AG08396 (cell line): Measurements from ENCODE around the gene ABHD5.

ENCODE experiments used
- DNase-seq: peaks from one replicate; pipeline ENCODE4 v3.0.0; 2012; ENCODE audit warnings: low spot score, mixed read lengths

The ABHD5 gene

GRCh38 chr3:43723121-43723734, 32.5 kb downstream of the ABHD5 start:
- no peak for DNase-seq

GRCh38 chr3:43726521-43726920, 35.8 kb downstream of the ABHD5 start:
- DNase-seq, result no peak

- no peak for DNase-seq
These were observed 37.2 kb downstream of the ABHD5 start for GRCh38 chr3:43727930-43728329.

GRCh38 chr3:43728476-43728875, 37.7 kb downstream of the ABHD5 start:
- DNase-seq, result no peak

GRCh38 chr3:43728947-43729346, 38.2 kb downstream of the ABHD5 start:
- no peak for DNase-seq

- DNase-seq, result no peak
These were observed 39.1 kb downstream of the ABHD5 start for GRCh38 chr3:43729707-43730414.

GRCh38 chr3:43732747-43733425, 42.1 kb downstream of the ABHD5 start:
- DNase-seq, result no peak

GRCh38 chr3:43733459-43734384, 43.0 kb downstream of the ABHD5 start:
- DNase-seq, result peak; percentile 70

GRCh38 chr3:43734685-43735084, 43.9 kb downstream of the ABHD5 start:
- DNase-seq, result no peak

GRCh38 chr3:43735618-43736017, 44.9 kb downstream of the ABHD5 start:
- DNase-seq, result no peak

- no peak for DNase-seq
These were observed 46.1 kb downstream of the ABHD5 start for GRCh38 chr3:43736558-43737440.

- no peak for DNase-seq
These were observed 47.6 kb downstream of the ABHD5 start for GRCh38 chr3:43738305-43738704.

GRCh38 chr3:43742920-43743319, 52.2 kb downstream of the ABHD5 start:
- DNase-seq, result no peak

- no peak for DNase-seq
These were observed 56.9 kb downstream of the ABHD5 start for GRCh38 chr3:43747641-43748040.

GRCh38 chr3:43748179-43748578, 57.4 kb downstream of the ABHD5 start:
- no peak for DNase-seq

- DNase-seq, result no peak
These were observed 57.9 kb downstream of the ABHD5 start for GRCh38 chr3:43748645-43749044.

GRCh38 chr3:43752905-43753304, 62.2 kb downstream of the ABHD5 start:
- DNase-seq, result no peak

GRCh38 chr3:43753741-43754715, 63.3 kb downstream of the ABHD5 start:
- no peak for DNase-seq

- no peak for DNase-seq
These were observed 64.9 kb downstream of the ABHD5 start for GRCh38 chr3:43755516-43756200.
